Upper lobe of left lung (tissue), 4 donors: ENCODE data around the gene TP53AIP1.

Experiments
- CTCF ChIP-seq, 6 experiments: fragments of 450-650 bp in 4 of 6; fragments of 200-600 bp in 2 of 6; sonication (generic) in 2 of 6; IDR thresholded peaks; one replicate each; pipeline ENCODE4 v1.5.1; 2016 to 2019; ENCODE audit warnings: antibody characterized with exemption in 6 of 6
- EP300 ChIP-seq, 4 donors: sonication (generic); formaldehyde crosslinking; IDR thresholded peaks; one replicate each; pipeline ENCODE4 v1.5.1; 2017; ENCODE audit warnings: antibody characterized with exemption in 4 of 4, control low read depth in 2 of 4
- POLR2AphosphoS5 ChIP-seq, 2 donors: sonication (generic); formaldehyde crosslinking; IDR thresholded peaks; one replicate each; pipeline ENCODE4 v1.5.1; 2017; ENCODE audit warnings: antibody characterized with exemption in 2 of 2

- TF ChIP-seq CTCF (IDR thresholded peaks at IDR 0.05) = no peak
- no peak for TF ChIP-seq POLR2AphosphoS5 (IDR thresholded peaks at IDR 0.05)
- TF ChIP-seq EP300 (IDR thresholded peaks at IDR 0.05) = no peak
These were observed 40.4 kb upstream of the TP53AIP1 start for GRCh38 chr11:128983023-128983422.
